Stomach (tissue), 4 donors: ENCODE data around the gene MNAT1.

Experiments
- POLR2A ChIP-seq, 4 donors: fragments of 450-650 bp; IDR thresholded peaks; one replicate each; pipeline ENCODE4 v1.6.1; 2016; ENCODE audit warnings: antibody characterized with exemption in 4 of 4, control low read depth in 2 of 4, mild to moderate bottlenecking in 1 of 4, moderate library complexity in 1 of 4
- TF ChIP-seq, protein P1 (sequence below), 7 experiments: fragments of 450-650 bp in 4 of 7; fragments of 200-600 bp in 3 of 7; sonication (generic) in 3 of 7; IDR thresholded peaks; one replicate each; pipeline ENCODE4 v1.5.1; 2016 to 2019; ENCODE audit warnings: antibody characterized with exemption in 7 of 7, control low read depth in 2 of 7, mild to moderate bottlenecking in 1 of 7

DNA sequence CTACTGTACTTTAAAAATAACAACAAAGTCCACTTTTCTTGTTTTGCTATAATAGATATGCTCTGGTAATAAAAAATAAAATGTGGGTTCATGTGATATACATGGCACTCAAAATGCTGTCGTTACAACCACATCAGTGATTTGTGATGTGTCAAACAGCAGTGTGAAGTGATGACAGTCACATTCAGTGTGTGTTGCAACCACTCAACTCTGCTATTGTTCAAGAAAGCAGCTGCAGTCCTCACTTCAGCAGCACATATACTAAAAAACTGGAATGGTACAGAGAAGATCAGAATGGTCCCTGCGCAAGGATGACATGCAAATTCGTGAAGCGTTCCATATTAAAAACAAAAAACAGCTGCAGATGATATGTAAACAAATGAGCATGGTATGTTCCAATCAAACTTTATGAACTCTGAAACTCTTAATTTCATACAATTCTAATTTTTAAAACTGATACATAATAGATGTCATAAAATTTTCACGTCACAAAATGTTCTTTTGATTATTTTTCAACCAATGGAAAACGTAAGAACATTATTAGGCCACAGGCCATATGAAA is 239.6 kb downstream of the MNAT1 start:
- TF ChIP-seq, protein P1, sequence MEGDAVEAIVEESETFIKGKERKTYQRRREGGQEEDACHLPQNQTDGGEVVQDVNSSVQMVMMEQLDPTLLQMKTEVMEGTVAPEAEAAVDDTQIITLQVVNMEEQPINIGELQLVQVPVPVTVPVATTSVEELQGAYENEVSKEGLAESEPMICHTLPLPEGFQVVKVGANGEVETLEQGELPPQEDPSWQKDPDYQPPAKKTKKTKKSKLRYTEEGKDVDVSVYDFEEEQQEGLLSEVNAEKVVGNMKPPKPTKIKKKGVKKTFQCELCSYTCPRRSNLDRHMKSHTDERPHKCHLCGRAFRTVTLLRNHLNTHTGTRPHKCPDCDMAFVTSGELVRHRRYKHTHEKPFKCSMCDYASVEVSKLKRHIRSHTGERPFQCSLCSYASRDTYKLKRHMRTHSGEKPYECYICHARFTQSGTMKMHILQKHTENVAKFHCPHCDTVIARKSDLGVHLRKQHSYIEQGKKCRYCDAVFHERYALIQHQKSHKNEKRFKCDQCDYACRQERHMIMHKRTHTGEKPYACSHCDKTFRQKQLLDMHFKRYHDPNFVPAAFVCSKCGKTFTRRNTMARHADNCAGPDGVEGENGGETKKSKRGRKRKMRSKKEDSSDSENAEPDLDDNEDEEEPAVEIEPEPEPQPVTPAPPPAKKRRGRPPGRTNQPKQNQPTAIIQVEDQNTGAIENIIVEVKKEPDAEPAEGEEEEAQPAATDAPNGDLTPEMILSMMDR (IDR thresholded peaks at IDR 0.05): no peak
- no peak for TF ChIP-seq POLR2A (IDR thresholded peaks at IDR 0.05)
